ENCODE results near the gene MAML3. TPM values are rescaled to one million over a fixed set of nuclear protein-coding genes. Genes with fewer than 3 reads are reported as not detected.
A peak's percentile ranks its signal among the peaks of the same experiment; 100 is the strongest.

The MAML3 gene
- total RNA-seq, 5 donors from 2014 or later (not counting 1 experiment from before 2014, with no cell fraction given) = 2.0 to 3.4 (median 2.7) TPM

DNA sequence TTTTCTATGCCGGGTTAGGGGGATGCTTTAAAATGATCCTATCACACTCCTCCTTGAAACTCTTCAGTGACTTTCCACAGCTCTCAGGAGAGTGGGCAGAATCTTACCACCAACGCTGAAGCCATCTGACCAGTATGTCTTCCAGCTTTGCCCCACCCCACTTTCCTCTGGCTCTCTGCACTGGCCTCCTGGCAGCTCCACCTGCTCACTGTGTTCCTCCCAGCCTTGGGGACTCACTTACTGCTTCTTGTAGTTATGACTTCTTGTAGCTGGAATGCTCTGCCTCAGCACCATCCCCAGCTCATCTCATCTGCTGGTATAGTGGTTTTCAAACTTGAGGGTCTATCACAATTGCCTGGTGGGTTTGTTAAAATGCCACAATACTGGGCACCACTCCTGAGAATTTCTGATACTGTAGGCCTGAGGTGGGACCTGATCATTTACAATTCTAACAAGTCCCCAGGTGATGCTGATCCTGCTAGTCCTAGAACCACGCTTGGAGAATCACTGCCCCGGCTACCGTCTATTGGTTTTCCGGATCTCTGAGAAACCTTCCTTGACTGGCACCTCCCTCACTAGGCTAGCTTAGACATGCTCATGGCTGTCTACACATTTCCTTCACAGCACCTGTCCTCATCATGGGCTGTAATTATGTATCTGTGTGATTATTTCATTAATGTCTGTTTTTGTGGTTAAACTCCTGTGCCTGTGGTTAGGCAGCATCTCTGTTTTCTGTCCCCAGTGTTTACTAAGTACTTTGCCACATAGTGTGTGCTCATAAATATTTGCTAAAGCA is 336.1 kb downstream of the MAML3 start:
- ChIA-PET CTCF (no interaction called here), POLR2A (interaction anchor here in 1 of 2 donors (0.5 kb wide), 1 partner anchor 41 kb away, joined by 11 read pairs; no protein-coding TSS in a partner anchor)
- no peak for DNase-seq
- H3K4me1 Mint-ChIP-seq = peaks cover 0 to 5% (median 2%) of the 10 kb centered on the region in 3 donors
- H3K9me3 Mint-ChIP-seq = no peaks in the 10 kb centered on the region
- Histone ChIP-seq H3K27me3 (replicated peaks in 1 of 2; ENCODE audit: control insufficient read depth in 2 of 2, extremely low read depth in 1 of 2, insufficient read depth in 2 of 2, low read length in 1 of 2) (no peaks in the 10 kb centered on the region), H3K27ac (ENCODE audit: low read length) (no peak overlapping the region), H3K36me3 (ENCODE audit: control insufficient read depth in 2 of 2, extremely low read depth in 1 of 2, insufficient read depth in 1 of 2, low read length in 1 of 2) (no peaks in the 10 kb centered on the region), H3K9me3 (no peaks in the 10 kb centered on the region), H3K4me1 (ENCODE audit: control insufficient read depth in 1 of 2, extremely low read depth in 1 of 2, insufficient read depth in 2 of 2, low read length in 2 of 2) (no peaks in the 10 kb centered on the region), H3K4me3 (ENCODE audit: control insufficient read depth in 1 of 2, extremely low read depth in 1 of 2, low read length in 1 of 2) (no peak overlapping the region)
- no peaks in the 10 kb centered on the region for H3K27me3 Mint-ChIP-seq
- no peak for ATAC-seq (replicated peaks in 1 of 4)
- 75% methylated on average over 2 of the region's 6 CpGs for WGBS (ENCODE audit: insufficient coverage)
- H3K36me3 Mint-ChIP-seq = no peaks in the 10 kb centered on the region
- no peak overlapping the region for H3K27ac Mint-ChIP-seq
- no peak overlapping the region for H3K4me3 Mint-ChIP-seq

DNA sequence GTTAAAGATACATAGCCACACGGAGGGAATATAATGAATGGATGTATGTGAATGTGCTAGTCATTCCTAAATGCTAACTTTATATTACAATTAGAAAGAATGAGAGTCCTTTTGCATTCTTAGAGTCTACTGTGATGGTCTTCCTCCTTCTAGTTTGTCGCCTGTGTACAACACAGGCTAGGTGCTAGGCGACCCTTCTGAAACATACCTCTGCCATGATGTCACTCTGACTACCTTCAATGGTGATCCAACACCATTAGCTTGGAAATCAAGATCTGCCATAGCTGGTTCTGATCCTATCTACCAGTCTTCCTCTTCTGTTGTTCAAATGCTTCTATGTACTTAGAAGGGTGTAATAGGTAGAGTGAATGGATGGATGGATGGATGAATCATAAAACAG is 337.1 kb downstream of the MAML3 start:
- DNase-seq (no peak), ATAC-seq (replicated peaks in 1 of 4) (no peak)
- ChIA-PET POLR2A (no interaction called here), CTCF (no interaction called here)
- H3K4me1 Mint-ChIP-seq = peaks cover 0 to 5% (median 2%) of the 10 kb centered on the region in 3 donors
- no CpG with 5 or more reads among the region's 3 CpGs for WGBS (ENCODE audit: insufficient coverage)
- Histone ChIP-seq H3K27me3 (replicated peaks in 1 of 2; ENCODE audit: control insufficient read depth in 2 of 2, extremely low read depth in 1 of 2, insufficient read depth in 2 of 2, low read length in 1 of 2) (no peaks in the 10 kb centered on the region), H3K27ac (ENCODE audit: low read length) (no peak overlapping the region), H3K4me3 (ENCODE audit: control insufficient read depth in 1 of 2, extremely low read depth in 1 of 2, low read length in 1 of 2) (no peak overlapping the region), H3K36me3 (ENCODE audit: control insufficient read depth in 2 of 2, extremely low read depth in 1 of 2, insufficient read depth in 1 of 2, low read length in 1 of 2) (no peaks in the 10 kb centered on the region), H3K4me1 (ENCODE audit: control insufficient read depth in 1 of 2, extremely low read depth in 1 of 2, insufficient read depth in 2 of 2, low read length in 2 of 2) (no peaks in the 10 kb centered on the region), H3K9me3 (no peaks in the 10 kb centered on the region)
- no peak overlapping the region for H3K27ac Mint-ChIP-seq
- no peak overlapping the region for H3K4me3 Mint-ChIP-seq
- H3K27me3 Mint-ChIP-seq = no peaks in the 10 kb centered on the region
- H3K9me3 Mint-ChIP-seq = no peaks in the 10 kb centered on the region
- no peaks in the 10 kb centered on the region for H3K36me3 Mint-ChIP-seq

DNA sequence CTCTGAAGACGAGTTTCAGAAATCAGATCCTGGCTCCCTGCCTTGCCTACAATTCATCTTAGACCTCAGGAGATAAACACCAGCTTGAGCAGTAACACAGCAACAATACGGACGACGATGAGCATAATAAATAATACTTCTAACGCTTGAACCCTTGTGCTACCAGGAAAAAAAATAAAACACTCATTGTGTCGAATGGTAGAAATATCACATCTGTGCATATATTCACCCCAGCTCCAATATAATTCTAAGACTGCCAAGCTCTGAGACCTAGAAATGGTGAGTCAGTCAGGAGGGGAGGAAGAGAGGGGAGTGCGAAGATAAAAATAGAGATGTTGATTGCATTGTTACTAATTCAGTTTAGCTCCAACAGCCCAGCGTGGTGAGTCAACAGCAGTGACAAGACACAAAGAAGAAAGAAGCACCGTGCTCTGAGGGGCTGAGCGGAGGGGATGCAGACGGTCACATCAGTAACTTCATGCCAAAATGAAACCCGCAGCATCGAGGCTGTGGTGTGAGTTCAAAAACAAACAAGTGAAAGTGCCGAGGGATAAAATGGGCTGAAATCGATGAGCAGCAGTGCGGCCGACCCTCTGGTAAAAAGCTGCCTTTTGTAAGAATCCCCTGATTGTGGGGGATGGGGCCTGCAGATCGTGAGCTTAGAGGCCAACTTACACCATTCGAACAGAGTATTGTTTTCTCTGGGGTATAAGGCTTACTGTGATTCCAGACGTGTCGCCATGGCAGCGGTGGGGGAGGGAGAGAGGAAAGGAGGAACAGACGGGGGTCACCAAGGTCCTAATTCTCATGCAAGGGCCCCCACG is 338.0 kb downstream of the MAML3 start:
- no peak for ATAC-seq (replicated peaks in 1 of 4)
- no peak overlapping the region for H3K27ac ChIP-seq (ENCODE audit: low read length)
- POLR2A ChIA-PET = no interaction called here

DNA sequence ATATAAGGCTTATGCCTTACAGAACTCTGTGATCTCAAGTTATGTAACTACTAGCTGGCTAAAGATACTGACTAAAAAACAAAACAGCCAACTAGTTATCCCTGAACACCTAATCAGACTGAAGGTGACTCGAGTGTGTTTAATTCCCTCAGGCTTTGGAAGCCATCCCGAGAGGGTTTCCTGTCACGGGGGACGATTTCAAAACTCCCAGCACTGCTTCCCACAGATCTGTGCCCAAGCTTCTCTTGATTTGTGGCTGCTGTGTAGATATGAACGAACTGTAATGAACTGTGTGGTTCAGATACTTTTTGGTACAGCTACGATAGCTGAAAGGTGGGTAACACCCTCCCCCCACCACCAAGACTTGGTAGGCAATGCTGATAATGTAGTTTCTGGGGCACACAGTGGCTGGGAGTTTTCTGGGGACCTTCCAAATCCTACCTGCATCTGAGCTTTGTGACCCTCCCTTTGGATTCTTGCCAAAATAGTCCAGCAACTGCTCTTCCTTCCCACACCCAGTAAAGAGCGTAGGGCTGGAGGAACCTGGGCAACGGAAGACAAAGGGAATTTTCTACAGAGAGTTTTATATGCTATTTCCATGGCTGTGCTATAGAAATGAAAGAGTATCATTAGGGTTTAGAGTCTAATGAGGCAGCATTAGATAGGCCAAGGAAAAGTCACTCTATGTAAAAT is 339.5 kb downstream of the MAML3 start:
- POLR2A ChIA-PET = interaction anchor here in 1 of 2 donors (0.6 kb wide), 1 partner anchor 434 kb away, joined by 3 read pairs; no protein-coding TSS in a partner anchor

More for the DNA sequence above, 338.0 kb downstream of the MAML3 start:
- Mint-ChIP-seq H3K9me3 (peaks cover 0 to 3% (median 0%) of the 10 kb centered on the region in 3 donors), H3K36me3 (peaks cover 4% of the 10 kb centered on the region), H3K27me3 (no peaks in the 10 kb centered on the region), H3K4me3 (peak overlapping the region; percentile 10 to 32 (median 31)), H3K4me1 (peaks cover 0 to 5% (median 2%) of the 10 kb centered on the region in 3 donors), H3K27ac (no peak overlapping the region)
- Histone ChIP-seq H3K36me3 (ENCODE audit: control insufficient read depth in 2 of 2, extremely low read depth in 1 of 2, insufficient read depth in 1 of 2, low read length in 1 of 2) (no peaks in the 10 kb centered on the region), H3K4me3 (ENCODE audit: control insufficient read depth in 1 of 2, extremely low read depth in 1 of 2, low read length in 1 of 2) (no peak overlapping the region), H3K4me1 (ENCODE audit: control insufficient read depth in 1 of 2, extremely low read depth in 1 of 2, insufficient read depth in 2 of 2, low read length in 2 of 2) (no peaks in the 10 kb centered on the region), H3K27me3 (replicated peaks in 1 of 2; ENCODE audit: control insufficient read depth in 2 of 2, extremely low read depth in 1 of 2, insufficient read depth in 2 of 2, low read length in 1 of 2) (no peaks in the 10 kb centered on the region), H3K9me3 (peaks cover 1% of the 10 kb centered on the region)
- no peak for DNase-seq
- WGBS (ENCODE audit: insufficient coverage) = 70% methylated on average over 13 of the region's 24 CpGs
- CTCF ChIA-PET = no interaction called here

DNA sequence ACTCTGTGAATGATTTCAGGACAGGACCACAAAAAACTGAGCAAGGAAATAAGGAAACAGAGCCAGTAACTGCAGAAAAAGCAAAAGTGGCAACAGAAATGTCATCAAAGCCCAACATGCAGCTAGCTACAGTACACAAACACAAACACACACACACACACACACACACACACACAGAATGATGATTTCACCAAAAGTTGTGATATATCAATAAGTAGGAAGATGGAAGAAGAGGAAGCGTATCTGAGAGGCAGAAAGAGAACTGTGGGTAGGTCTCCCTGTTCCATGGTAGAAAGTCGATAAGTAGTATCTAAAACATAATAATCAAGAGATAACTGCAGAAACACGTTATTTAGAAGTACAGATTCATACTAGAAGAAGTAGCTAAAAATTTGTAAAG is 340.1 kb downstream of the MAML3 start:
- Histone ChIP-seq H3K36me3 (ENCODE audit: control insufficient read depth in 2 of 2, extremely low read depth in 1 of 2, insufficient read depth in 1 of 2, low read length in 1 of 2) (no peaks in the 10 kb centered on the region), H3K27ac (ENCODE audit: low read length) (no peak overlapping the region), H3K4me1 (ENCODE audit: control insufficient read depth in 1 of 2, extremely low read depth in 1 of 2, insufficient read depth in 2 of 2, low read length in 2 of 2) (peaks cover 0 to 2% of the 10 kb centered on the region in 2 experiments), H3K4me3 (ENCODE audit: control insufficient read depth in 1 of 2, extremely low read depth in 1 of 2, low read length in 1 of 2) (no peak overlapping the region), H3K9me3 (peaks cover 7% of the 10 kb centered on the region), H3K27me3 (replicated peaks in 1 of 2; ENCODE audit: control insufficient read depth in 2 of 2, extremely low read depth in 1 of 2, insufficient read depth in 2 of 2, low read length in 1 of 2) (peaks cover 0 to 4% of the 10 kb centered on the region in 2 experiments)
- ChIA-PET POLR2A (no interaction called here), CTCF (no interaction called here)
- Mint-ChIP-seq H3K4me1 (peaks cover 0 to 5% (median 2%) of the 10 kb centered on the region in 3 donors), H3K27ac (no peak overlapping the region), H3K36me3 (peaks cover 4% of the 10 kb centered on the region), H3K27me3 (peaks cover 0 to 3% of the 10 kb centered on the region in 2 donors), H3K4me3 (no peak overlapping the region), H3K9me3 (peaks cover 0 to 3% (median 0%) of the 10 kb centered on the region in 3 donors)
- WGBS (ENCODE audit: insufficient coverage) = no CpG with 5 or more reads among the region's 3 CpGs
- no peak for ATAC-seq (replicated peaks in 1 of 4)
- no peak for DNase-seq

More for the DNA sequence above, 339.5 kb downstream of the MAML3 start:
- peaks cover 0 to 2% of the 10 kb centered on the region in 2 experiments for H3K27me3 ChIP-seq (replicated peaks in 1 of 2; ENCODE audit: control insufficient read depth in 2 of 2, extremely low read depth in 1 of 2, insufficient read depth in 2 of 2, low read length in 1 of 2)
- DNase-seq (no peak), ATAC-seq (replicated peaks in 1 of 4) (no peak)
- H3K27ac Mint-ChIP-seq = no peak overlapping the region
- no peaks in the 10 kb centered on the region for H3K4me1 ChIP-seq (ENCODE audit: control insufficient read depth in 1 of 2, extremely low read depth in 1 of 2, insufficient read depth in 2 of 2, low read length in 2 of 2)
- H3K36me3 ChIP-seq (ENCODE audit: control insufficient read depth in 2 of 2, extremely low read depth in 1 of 2, insufficient read depth in 1 of 2, low read length in 1 of 2) = no peaks in the 10 kb centered on the region
- H3K9me3 ChIP-seq = peaks cover 7% of the 10 kb centered on the region
- H3K27ac ChIP-seq (ENCODE audit: low read length) = no peak overlapping the region
- peaks cover 0 to 3% (median 0%) of the 10 kb centered on the region in 3 donors for H3K9me3 Mint-ChIP-seq
- no peak overlapping the region for H3K4me3 ChIP-seq (ENCODE audit: control insufficient read depth in 1 of 2, extremely low read depth in 1 of 2, low read length in 1 of 2)
- H3K27me3 Mint-ChIP-seq = no peaks in the 10 kb centered on the region
- no peak overlapping the region for H3K4me3 Mint-ChIP-seq
- CTCF ChIA-PET = no interaction called here
- WGBS (ENCODE audit: insufficient coverage) = 0% methylated on average over 1 of the region's 8 CpGs
- H3K4me1 Mint-ChIP-seq = peaks cover 0 to 5% (median 2%) of the 10 kb centered on the region in 3 donors
- H3K36me3 Mint-ChIP-seq = peaks cover 4% of the 10 kb centered on the region

DNA sequence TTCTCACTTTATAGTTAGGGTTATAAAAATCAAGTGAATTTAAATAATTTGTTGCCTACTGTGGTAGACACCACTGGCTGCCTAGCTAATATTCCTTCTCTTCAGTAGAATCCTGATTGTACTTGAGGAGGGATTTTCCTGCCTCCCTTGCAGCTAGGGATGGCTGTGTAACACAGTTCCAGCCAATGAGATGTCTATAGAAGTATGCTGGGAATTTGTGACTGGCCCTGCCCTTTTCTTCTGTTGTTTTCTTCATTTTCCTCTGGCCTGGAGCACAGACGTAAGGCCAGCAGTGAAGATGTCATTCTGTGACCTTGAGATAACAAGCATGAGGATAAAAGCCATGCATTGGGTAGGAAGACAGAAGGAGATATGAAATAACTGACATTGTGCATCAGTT is 343.3 kb downstream of the MAML3 start:
- Mint-ChIP-seq H3K4me3 (no peak overlapping the region), H3K4me1 (no peaks in the 10 kb centered on the region), H3K27me3 (peaks cover 0 to 9% of the 10 kb centered on the region in 2 donors), H3K9me3 (peaks cover 0 to 3% (median 0%) of the 10 kb centered on the region in 3 donors), H3K27ac (no peak overlapping the region), H3K36me3 (peaks cover 4% of the 10 kb centered on the region)
- Histone ChIP-seq H3K27ac (ENCODE audit: low read length) (no peak overlapping the region), H3K36me3 (ENCODE audit: control insufficient read depth in 2 of 2, extremely low read depth in 1 of 2, insufficient read depth in 1 of 2, low read length in 1 of 2) (no peaks in the 10 kb centered on the region), H3K9me3 (peaks cover 7% of the 10 kb centered on the region), H3K4me3 (ENCODE audit: control insufficient read depth in 1 of 2, extremely low read depth in 1 of 2, low read length in 1 of 2) (no peak overlapping the region), H3K4me1 (ENCODE audit: control insufficient read depth in 1 of 2, extremely low read depth in 1 of 2, insufficient read depth in 2 of 2, low read length in 2 of 2) (peaks cover 0 to 2% of the 10 kb centered on the region in 2 experiments), H3K27me3 (replicated peaks in 1 of 2; ENCODE audit: control insufficient read depth in 2 of 2, extremely low read depth in 1 of 2, insufficient read depth in 2 of 2, low read length in 1 of 2) (peaks cover 0 to 4% of the 10 kb centered on the region in 2 experiments)
- no CpG with 5 or more reads among the region's 1 CpG for WGBS (ENCODE audit: insufficient coverage)
- ATAC-seq (replicated peaks in 1 of 4) = no peak
- CTCF ChIA-PET = no interaction called here
- POLR2A ChIA-PET = interaction anchor here in 1 of 2 donors (0.7 kb wide), 1 partner anchor 11 kb away, joined by 6 read pairs; no protein-coding TSS in a partner anchor
- DNase-seq = no peak

All from T-cell (primary cell).